GM23338 (cell line): ENCODE measurements around the gene SLC6A13. TPM values are rescaled to one million over a fixed set of nuclear protein-coding genes. Genes with fewer than 3 reads are reported as not detected.

ENCODE experiments used
- ATAC-seq: fragments of 200-7000 bp; cut with Tn5 transposase; 3 replicates; pipeline ENCODE4 v1.9.1; 2020
- DNase-seq: peaks from one replicate; pipeline ENCODE4 v3.0.0-alpha.2; 2015; ENCODE audit warnings: low spot score
- H2AFZ ChIP-seq: fragments of 200-600 bp; sonication (generic); 2 replicates; pipeline ENCODE4 v1.8.0; 2016; ENCODE audit warnings: antibody characterized with exemption, mild to moderate bottlenecking, moderate library complexity
- H3F3A ChIP-seq: fragments of 200-600 bp; sonication (generic); replicated peaks from 2 replicates; pipeline ENCODE4 v1.8.0; 2017; ENCODE audit warnings: antibody characterized with exemption, mixed run types, low read depth
- H3K27ac ChIP-seq: fragments of 200-600 bp; sonication (generic); 2 replicates; pipeline ENCODE4 v1.6.1; 2016; ENCODE audit warnings: low read depth
- H3K27me3 ChIP-seq: fragments of 200-600 bp; sonication (generic); 2 replicates; pipeline ENCODE4 v1.8.0; 2016; ENCODE audit warnings: mild to moderate bottlenecking, mixed run types, moderate library complexity; ENCODE audit not compliant: insufficient read depth
- H3K36me3 ChIP-seq: fragments of 200-600 bp; sonication (generic); 2 replicates; pipeline ENCODE4 v1.8.0; 2016; ENCODE audit warnings: mild to moderate bottlenecking; ENCODE audit not compliant: insufficient read depth
- H3K4me1 ChIP-seq: fragments of 200-600 bp; sonication (generic); 2 replicates; pipeline ENCODE4 v1.8.0; 2016; ENCODE audit warnings: mild to moderate bottlenecking, moderate library complexity; ENCODE audit not compliant: insufficient read depth
- H3K4me2 ChIP-seq: fragments of 200-600 bp; sonication (generic); 2 replicates; pipeline ENCODE4 v1.7.1; 2017; ENCODE audit warnings: mixed run types
- H3K4me3 ChIP-seq: fragments of 200-600 bp; sonication (generic); 2 replicates; pipeline ENCODE4 v1.6.1; 2016; ENCODE audit warnings: mixed run types
- H3K79me2 ChIP-seq: fragments of 200-600 bp; sonication (generic); replicated peaks from 2 replicates; pipeline ENCODE4 v1.8.0; 2017; ENCODE audit warnings: mild to moderate bottlenecking; ENCODE audit not compliant: insufficient read depth
- H3K9me2 ChIP-seq: fragments of 200-600 bp; sonication (generic); 2 replicates; pipeline ENCODE4 v1.8.0; 2017; ENCODE audit not compliant: insufficient read depth
- H4K20me1 ChIP-seq: fragments of 200-600 bp; sonication (generic); replicated peaks from 2 replicates; pipeline ENCODE4 v1.8.0; 2017; ENCODE audit warnings: mild to moderate bottlenecking; ENCODE audit not compliant: insufficient read depth
- H3K27ac Mint-ChIP-seq: 2 replicates; pipeline ENCODE4 v1.8.0; 2020; ENCODE audit warnings: inconsistent platforms, mild to moderate bottlenecking, moderate library complexity, mixed read lengths
- H3K27me3 Mint-ChIP-seq: 3 replicates; pipeline ENCODE4 v1.8.0; 2022; ENCODE audit warnings: low read depth, mild to moderate bottlenecking, moderate library complexity, mixed read lengths, inconsistent platforms; ENCODE audit not compliant: insufficient read depth, poor library complexity
- H3K36me3 Mint-ChIP-seq: 3 replicates; pipeline ENCODE4 v1.8.0; 2021; ENCODE audit warnings: low read depth, mild to moderate bottlenecking, inconsistent platforms, moderate library complexity, mixed read lengths
- H3K4me1 Mint-ChIP-seq: 3 replicates; pipeline ENCODE4 v1.8.0; 2020; ENCODE audit warnings: mild to moderate bottlenecking, inconsistent platforms, mixed read lengths
- H3K4me3 Mint-ChIP-seq: 3 replicates; pipeline ENCODE4 v1.8.0; 2021; ENCODE audit warnings: moderate library complexity, mild to moderate bottlenecking, inconsistent platforms, mixed read lengths
- H3K9me3 Mint-ChIP-seq: 3 replicates; pipeline ENCODE4 v1.8.0; 2020; ENCODE audit warnings: moderate library complexity, mild to moderate bottlenecking, inconsistent platforms, mixed read lengths
- CREB1 ChIP-seq: fragments of 250-450 bp; sonication (Bioruptor Pico); IDR thresholded peaks from 2 replicates; pipeline ENCODE4 v1.5.0; 2020; ENCODE audit warnings: low read depth, mild to moderate bottlenecking, moderate library complexity
- ETS1 ChIP-seq: IDR thresholded peaks from 2 replicates; pipeline ENCODE4 v1.6.1; 2016; ENCODE audit warnings: antibody characterized with exemption
- EZH2 ChIP-seq: fragments of 200-600 bp; sonication (generic); IDR thresholded peaks from one replicate; pipeline ENCODE4 v1.8.0; 2017; ENCODE audit warnings: antibody characterized with exemption, mild to moderate bottlenecking, low read depth; ENCODE audit not compliant: unreplicated experiment
- EZH2phosphoT487 ChIP-seq: fragments of 200-600 bp; sonication (generic); IDR thresholded peaks from one replicate; pipeline ENCODE4 v1.8.1; 2018; ENCODE audit warnings: antibody characterized with exemption; ENCODE audit not compliant: unreplicated experiment
- STAT1 ChIP-seq: IDR thresholded peaks from one replicate; pipeline ENCODE4 v1.6.1; 2016; ENCODE audit warnings: antibody characterized with exemption; ENCODE audit not compliant: unreplicated experiment
- polyA plus RNA-seq: library from polyadenylated mRNA; unstranded; fragments of >200 nt; fragmentation: Nextera tagmentation; extraction: Ambion mirVana; gene quantifications from 2 replicates; pipeline ENCODE4 v1.2.1, GENCODE V29; 2016
- total RNA-seq: library from RNA; depleted of rRNA; stranded (reverse); fragments of >200 nt; shearing (Covaris generic); gene quantifications from 2 replicates; pipeline ENCODE4 v1.2.3, GENCODE V29; 2014
- TF ChIP-seq, protein P1 (sequence below), 2 experiments: fragments of 200-600 bp in 1 of 2; sonication (generic) in 1 of 2; conservative IDR thresholded peaks; 2 replicates each; pipeline versions ENCODE4 v1.5.1 to v1.6.1; 2016 to 2017; ENCODE audit warnings: antibody characterized with exemption in 2 of 2, low read depth in 2 of 2, mild to moderate bottlenecking in 2 of 2, moderate library complexity in 1 of 2
- TF ChIP-seq, protein P2 (sequence below): IDR thresholded peaks from one replicate; pipeline ENCODE4 v1.6.1; 2018; ENCODE audit warnings: antibody characterized with exemption; ENCODE audit not compliant: unreplicated experiment

SLC6A13 gene
- total and polyA plus RNA-seq, 2 experiments from 2014 or later, result not detected

DNA sequence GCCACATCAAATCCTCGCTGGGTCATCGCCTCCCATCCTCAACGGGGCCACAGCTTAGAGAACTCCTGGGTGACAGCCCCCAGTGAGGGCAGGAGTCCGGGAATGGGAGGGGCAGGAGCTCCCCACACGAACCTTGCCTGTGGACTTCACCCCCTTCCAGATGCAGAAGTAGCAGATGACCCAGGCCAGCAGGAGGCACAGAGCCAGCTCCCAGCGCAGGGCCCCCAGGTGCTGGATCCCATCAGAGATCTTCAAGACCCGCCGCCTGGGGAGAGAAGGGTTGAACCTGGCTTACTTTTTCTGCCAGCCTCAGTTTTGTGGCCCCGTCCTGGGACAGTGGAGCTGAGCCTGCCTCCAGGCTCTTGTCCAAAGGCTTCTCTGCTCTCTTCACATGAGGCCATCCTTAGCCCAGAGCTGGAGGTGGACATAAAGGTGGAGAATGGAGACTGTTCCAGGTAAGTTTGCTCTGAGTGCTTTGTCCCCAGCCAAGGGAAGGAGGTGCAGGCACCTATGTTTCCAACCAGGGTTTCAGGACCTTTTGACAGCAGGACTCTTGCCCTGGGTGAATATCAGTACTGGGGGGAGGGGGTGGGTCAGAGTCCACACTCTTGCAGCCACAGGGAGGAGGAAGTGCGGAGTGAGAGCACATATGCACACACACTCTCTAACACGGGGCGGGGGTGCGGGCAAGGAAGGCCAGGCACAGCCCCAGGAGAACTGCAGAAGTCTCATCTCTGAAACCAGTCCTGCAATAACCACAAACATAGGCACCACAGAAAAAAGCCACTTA, 25.4 kb downstream of the SLC6A13 start:
- no peaks in the 10 kb centered on the region for H3K79me2 ChIP-seq
- H3K9me2 ChIP-seq, result no peaks in the 10 kb centered on the region
- peaks cover 13% of the 10 kb centered on the region for H3K36me3 Mint-ChIP-seq
- no peak for DNase-seq
- H4K20me1 ChIP-seq, result no peaks in the 10 kb centered on the region
- no peaks in the 10 kb centered on the region for H3F3A ChIP-seq
- 0 out of 3 replicates have a peak, but pooled peaks cover 3% of the 10 kb centered on the region for H3K4me1 Mint-ChIP-seq
- H3K9me3 Mint-ChIP-seq, result peaks cover 30% of the 10 kb centered on the region
- H3K27ac Mint-ChIP-seq, result no peak overlapping the region
- no peak overlapping the region for H3K4me3 Mint-ChIP-seq
- TF ChIP-seq CREB1 (CRISPR knock-in tag), result no peak
- no peak for TF ChIP-seq EZH2phosphoT487
- TF ChIP-seq ETS1, result no peak
- TF ChIP-seq, protein P1, sequence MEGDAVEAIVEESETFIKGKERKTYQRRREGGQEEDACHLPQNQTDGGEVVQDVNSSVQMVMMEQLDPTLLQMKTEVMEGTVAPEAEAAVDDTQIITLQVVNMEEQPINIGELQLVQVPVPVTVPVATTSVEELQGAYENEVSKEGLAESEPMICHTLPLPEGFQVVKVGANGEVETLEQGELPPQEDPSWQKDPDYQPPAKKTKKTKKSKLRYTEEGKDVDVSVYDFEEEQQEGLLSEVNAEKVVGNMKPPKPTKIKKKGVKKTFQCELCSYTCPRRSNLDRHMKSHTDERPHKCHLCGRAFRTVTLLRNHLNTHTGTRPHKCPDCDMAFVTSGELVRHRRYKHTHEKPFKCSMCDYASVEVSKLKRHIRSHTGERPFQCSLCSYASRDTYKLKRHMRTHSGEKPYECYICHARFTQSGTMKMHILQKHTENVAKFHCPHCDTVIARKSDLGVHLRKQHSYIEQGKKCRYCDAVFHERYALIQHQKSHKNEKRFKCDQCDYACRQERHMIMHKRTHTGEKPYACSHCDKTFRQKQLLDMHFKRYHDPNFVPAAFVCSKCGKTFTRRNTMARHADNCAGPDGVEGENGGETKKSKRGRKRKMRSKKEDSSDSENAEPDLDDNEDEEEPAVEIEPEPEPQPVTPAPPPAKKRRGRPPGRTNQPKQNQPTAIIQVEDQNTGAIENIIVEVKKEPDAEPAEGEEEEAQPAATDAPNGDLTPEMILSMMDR (conservative IDR thresholded peaks at IDR 0.05; ENCODE audit: low read depth in 2 of 2), result no peak
- TF ChIP-seq, protein P2, sequence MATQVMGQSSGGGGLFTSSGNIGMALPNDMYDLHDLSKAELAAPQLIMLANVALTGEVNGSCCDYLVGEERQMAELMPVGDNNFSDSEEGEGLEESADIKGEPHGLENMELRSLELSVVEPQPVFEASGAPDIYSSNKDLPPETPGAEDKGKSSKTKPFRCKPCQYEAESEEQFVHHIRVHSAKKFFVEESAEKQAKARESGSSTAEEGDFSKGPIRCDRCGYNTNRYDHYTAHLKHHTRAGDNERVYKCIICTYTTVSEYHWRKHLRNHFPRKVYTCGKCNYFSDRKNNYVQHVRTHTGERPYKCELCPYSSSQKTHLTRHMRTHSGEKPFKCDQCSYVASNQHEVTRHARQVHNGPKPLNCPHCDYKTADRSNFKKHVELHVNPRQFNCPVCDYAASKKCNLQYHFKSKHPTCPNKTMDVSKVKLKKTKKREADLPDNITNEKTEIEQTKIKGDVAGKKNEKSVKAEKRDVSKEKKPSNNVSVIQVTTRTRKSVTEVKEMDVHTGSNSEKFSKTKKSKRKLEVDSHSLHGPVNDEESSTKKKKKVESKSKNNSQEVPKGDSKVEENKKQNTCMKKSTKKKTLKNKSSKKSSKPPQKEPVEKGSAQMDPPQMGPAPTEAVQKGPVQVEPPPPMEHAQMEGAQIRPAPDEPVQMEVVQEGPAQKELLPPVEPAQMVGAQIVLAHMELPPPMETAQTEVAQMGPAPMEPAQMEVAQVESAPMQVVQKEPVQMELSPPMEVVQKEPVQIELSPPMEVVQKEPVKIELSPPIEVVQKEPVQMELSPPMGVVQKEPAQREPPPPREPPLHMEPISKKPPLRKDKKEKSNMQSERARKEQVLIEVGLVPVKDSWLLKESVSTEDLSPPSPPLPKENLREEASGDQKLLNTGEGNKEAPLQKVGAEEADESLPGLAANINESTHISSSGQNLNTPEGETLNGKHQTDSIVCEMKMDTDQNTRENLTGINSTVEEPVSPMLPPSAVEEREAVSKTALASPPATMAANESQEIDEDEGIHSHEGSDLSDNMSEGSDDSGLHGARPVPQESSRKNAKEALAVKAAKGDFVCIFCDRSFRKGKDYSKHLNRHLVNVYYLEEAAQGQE, result no peak
- TF ChIP-seq STAT1, result no peak
- ATAC-seq, result no peak
- no peak overlapping the region for H2AFZ ChIP-seq
- H3K4me2 ChIP-seq, result no peak overlapping the region
- H3K36me3 ChIP-seq, result no peaks in the 10 kb centered on the region
- H3K27ac ChIP-seq, result no peak overlapping the region
- H3K4me1 ChIP-seq, result no peaks in the 10 kb centered on the region
- H3K27me3 Mint-ChIP-seq, result peaks cover 7% of the 10 kb centered on the region
- H3K4me3 ChIP-seq, result no peak overlapping the region
- H3K27me3 ChIP-seq, result no peaks in the 10 kb centered on the region

GRCh38 chr12:236445-236844, 26.2 kb downstream of the SLC6A13 start:
- Mint-ChIP-seq H3K27me3 (peaks cover 7% of the 10 kb centered on the region), H3K4me3 (no peak overlapping the region), H3K4me1 (0 out of 3 replicates have a peak, but pooled peaks cover 3% of the 10 kb centered on the region), H3K36me3 (peaks cover 13% of the 10 kb centered on the region), H3K9me3 (peaks cover 30% of the 10 kb centered on the region), H3K27ac (no peak overlapping the region)
- Histone ChIP-seq H3K4me1 (peaks cover under 1% of the 10 kb centered on the region; the same call in 1 of the 2 replicates), H3K27ac (no peak overlapping the region), H4K20me1 (no peaks in the 10 kb centered on the region), H3F3A (no peaks in the 10 kb centered on the region), H3K4me3 (no peak overlapping the region), H3K4me2 (no peak overlapping the region), H2AFZ (no peak overlapping the region), H3K9me2 (no peaks in the 10 kb centered on the region), H3K36me3 (no peaks in the 10 kb centered on the region), H3K27me3 (no peaks in the 10 kb centered on the region), H3K79me2 (no peaks in the 10 kb centered on the region)
- DNase-seq, result no peak
- no peak for ATAC-seq
- TF ChIP-seq ETS1, result no peak
- TF ChIP-seq EZH2, result no peak
